GM18498 (cell line): Measurements from ENCODE around the gene LTBP4.

ENCODE experiments used
- ATAC-seq: cut with Tn5 transposase; IDR thresholded peaks from one replicate; pipeline ENCODE4 v1.9.1; 2021; ENCODE audit warnings: mild to moderate bottlenecking, moderate library complexity; ENCODE audit not compliant: unreplicated experiment

Gene LTBP4

DNA sequence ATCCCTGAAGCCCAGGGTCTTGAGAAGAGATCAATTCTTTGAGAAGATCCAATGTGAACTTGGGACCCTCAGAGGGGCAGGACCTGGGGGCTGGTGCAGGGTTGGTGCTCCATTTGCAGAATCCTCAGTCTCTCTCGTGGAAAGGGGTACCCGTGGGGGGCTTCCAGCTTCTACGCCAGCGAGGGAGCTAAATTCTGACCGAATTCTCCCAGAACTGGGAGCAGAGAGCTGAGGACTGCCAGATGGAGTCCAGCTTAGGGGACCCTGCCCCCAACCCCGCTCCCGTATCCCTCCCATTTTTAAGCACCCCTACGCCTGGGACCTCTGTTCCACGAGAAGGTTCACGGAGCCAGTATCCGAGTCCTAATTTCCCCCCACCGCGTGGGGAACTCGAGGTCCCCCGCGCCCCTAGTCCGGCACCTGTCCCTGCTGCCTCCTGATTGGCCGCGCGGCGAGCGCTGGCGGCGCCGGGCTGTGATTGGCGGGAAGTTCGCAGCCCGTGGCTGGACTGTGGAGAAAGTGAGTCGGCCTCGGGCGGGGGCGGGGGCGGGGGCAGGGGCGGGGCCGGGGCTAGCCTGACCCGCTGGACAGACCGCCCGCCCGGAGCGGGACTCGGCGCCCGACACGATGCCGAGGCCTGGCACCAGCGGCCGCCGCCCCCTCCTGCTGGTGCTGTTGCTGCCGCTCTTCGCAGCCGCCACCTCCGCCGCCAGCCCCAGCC is 4.4 kb upstream of the LTBP4 start:
- ATAC-seq: no peak

DNA sequence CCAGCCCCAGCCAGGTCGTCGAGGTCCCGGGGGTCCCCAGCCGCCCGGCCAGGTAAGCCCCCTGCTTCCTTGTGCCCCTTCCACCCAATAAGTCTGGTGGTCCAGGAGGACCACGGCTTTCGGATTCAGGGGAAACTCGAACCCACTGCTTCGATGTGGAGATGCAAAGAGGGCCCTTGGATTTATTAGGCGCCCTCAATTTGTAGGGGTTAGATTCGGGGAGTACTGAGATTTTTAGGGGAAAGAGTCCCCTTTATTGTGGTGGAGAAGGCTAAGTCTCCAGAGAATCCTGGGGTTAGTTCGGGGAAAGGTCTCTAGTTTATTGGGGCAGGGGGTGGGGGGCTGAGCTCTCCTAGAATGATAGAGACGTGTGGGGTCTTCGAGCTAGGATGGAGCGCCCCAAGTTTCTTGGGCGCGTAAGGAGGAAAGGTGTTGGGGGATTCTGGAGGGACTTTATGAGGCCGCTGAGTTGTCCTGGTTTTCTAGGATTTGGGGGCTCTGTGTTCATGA is 3.8 kb upstream of the LTBP4 start:
- no peak for ATAC-seq

DNA sequence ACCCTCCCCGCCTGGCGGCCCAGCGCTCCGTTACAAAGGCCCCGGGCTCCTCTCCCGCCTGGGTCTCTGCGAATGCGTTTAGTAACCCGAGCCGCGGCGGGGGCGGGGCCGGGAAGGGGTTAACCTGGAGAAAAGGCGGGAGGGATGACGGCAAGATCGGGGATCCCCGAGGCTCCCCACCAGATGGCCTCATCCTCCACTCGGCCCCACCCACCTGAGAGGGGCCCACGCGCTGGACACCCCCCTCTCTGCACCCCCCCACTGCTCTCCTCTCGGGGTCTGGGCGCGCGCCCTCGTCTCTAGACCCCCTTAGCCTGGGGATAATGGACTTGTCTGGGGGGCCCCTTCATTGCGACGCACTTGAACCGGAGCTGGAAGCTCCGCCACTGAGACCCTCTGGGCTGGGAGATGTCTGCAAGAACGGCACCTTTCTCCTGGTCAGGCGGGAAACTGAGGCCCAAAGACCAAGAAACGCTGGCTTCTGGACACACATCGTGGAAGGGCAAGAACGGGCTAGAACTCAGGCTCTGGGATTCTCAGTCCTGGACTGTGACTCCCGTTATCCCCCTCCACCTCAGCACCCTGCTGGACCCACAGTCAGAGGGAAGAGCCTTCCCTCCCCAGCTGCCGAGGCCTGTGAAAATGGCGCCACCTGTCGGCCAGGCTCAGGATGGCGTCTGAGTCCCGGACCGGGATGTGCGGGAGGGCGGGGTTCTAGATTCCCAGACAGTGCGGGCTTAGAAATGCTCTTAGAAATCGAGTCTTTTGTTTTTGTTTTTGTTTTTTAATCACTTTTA is 2.9 kb upstream of the LTBP4 start:
- no peak for ATAC-seq

DNA sequence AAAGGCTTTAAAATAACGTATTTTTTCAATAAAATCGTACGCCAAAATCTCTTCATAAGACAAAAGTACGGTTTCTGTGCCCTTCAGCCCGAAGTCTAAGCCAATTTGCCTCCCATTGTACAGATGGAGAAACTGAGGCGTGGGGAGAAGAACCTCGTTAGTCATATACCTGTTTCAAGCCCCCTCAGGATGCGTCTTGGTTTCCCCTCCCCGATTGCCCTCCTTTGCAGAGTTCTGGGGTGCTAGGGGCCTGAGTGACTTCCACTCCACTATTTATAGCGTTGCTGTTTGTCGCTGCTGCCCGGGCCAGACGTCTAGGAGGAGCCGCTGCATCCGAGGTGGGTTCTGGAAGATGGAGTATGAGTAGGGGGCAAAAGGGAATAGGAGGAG is 2.3 kb upstream of the LTBP4 start:
- no peak for ATAC-seq

- no peak for ATAC-seq
These were observed 1.8 kb upstream of the LTBP4 start for GRCh38 chr19:40599331-40599901.

- no peak for ATAC-seq
These were observed 1.1 kb upstream of the LTBP4 start for GRCh38 chr19:40599902-40600569.

- no peak for ATAC-seq
These were observed 517 bp upstream of the LTBP4 start for GRCh38 chr19:40600570-40601133.

DNA sequence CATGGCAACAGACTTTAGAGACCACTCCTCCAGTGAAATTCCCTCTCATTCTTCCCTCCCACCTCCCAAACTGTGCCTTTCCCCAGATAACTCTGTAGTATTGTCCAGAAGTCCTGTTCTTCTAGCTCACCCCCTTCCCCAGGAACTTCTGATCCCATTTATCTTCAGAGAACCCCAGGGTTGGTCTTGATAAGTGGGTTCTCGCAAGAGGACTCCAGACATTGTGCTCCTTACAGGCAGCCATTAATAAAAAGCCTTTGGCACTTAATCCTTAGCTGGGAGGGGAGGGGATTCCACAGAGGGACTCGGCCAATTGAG is 1.9 kb downstream of the LTBP4 start:
- no peak for ATAC-seq

- peak; percentile 70 for ATAC-seq
These were observed 2.4 kb downstream of the LTBP4 start for GRCh38 chr19:40603389-40604170.

DNA sequence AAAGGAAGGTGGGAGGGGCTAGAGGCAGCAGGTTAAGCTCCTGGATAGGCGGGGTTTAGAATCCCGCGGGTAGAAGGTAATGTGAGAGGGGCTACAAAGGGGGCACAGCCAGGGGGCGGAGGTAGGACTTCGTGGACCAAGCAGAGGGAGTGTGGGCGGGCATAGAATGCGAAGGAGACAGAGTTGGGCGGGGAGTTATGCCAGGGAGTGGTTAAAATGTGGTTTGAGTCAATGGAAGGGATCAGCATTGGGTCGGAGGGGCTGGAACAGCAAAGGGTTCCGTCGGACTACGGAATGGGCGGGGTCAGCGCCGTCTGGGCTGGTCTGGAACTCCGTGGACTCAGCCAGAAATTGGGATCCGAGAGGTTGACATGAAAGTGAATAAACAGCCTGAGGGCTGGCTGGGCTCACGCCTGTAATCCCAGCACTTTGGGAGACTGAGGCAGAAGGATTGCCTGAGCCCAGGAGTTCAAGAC is 3.0 kb downstream of the LTBP4 start:
- ATAC-seq: no peak

DNA sequence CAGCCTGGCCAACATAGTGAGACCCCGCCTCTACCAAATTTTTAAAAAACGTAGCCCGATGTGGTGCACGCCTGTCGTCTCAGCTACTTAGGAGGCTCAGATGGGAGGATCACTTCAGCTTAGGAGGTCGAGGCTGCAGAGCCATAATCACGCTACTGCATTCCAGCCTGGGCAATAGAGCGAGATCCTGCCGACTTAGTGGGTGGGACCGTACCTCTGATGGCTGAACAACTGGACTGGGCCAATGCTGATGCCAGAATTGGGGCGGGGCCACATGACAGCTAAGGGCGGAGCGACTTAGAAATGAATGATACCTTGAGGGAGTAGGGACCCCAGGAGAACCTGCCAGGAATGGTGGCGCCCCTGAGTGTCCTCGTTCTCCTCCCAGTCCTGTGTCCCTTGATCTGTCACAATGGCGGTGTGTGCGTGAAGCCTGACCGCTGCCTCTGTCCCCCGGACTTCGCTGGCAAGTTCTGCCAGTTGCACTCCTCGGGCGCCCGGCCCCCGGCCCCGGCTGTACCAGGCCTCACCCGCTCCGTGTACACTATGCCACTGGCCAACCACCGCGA is 3.6 kb downstream of the LTBP4 start:
- ATAC-seq: no peak

DNA sequence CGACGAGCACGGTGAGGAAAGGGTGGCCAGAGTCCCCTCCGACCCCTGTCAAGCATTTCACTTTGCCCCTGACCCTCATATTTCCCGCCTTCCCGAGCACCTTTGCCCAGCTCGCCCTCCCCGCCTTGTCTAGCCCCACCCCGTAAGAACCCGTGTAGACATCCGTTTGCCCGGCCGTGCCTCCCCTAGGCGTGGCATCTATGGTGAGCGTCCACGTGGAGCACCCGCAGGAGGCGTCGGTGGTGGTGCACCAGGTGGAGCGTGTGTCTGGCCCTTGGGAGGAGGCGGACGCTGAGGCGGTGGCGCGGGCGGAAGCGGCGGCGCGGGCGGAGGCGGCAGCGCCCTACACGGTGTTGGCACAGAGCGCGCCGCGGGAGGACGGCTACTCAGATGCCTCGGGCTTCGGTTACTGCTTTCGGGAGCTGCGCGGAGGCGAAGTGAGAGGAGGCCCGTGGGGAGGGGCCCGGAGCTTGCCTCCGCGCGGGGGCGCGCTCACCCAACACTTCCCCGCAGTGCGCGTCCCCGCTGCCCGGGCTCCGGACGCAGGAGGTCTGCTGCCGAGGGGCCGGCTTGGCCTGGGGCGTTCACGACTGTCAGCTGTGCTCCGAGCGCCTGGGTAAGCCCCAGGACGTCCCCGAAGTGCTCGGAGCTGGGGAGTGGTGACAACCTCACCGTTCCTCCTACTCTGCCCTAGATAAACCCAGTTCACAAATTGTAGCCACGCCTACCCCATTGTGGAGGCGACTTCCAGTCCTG is 4.2 kb downstream of the LTBP4 start:
- ATAC-seq: peak; percentile 39

DNA sequence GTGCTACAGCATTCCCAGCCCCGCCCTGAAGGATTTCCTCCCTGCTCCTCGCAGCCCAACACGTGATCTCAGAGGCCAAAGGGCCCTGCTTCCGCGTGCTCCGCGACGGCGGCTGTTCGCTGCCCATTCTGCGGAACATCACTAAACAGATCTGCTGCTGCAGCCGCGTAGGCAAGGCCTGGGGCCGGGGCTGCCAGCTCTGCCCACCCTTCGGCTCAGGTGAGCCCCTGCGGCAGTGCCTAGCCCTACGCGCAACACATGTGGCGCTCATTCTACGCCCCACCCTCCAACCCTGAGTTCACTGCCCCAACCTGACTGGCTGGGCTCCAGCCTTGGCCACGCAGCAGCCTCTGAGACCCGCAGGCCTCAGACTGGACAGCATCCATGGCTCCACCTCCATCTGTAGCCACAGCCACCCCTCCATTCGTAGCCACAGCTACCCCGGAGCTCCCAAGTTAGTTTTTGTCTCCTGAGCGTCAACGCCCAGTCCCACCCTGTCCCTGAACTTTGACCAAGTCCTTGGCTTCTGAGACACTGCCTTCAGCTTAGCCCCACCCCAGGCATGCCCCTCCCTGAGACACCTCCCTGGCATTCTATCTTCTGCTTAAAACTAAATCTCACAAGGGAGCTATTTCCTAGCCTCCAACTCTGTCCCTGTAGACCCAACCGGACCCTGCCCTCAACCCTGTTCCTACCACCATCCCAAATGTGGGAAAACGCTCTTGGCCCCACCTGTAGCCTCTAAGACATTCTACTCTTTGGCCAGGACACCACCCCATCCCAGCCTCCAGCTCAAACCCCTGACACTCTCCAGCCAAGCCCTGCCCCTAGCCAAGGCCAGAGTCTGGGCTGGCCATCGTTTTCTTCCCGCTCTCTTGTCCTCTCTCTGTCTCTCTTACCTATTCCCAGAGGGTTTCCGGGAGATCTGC is 6.4 kb downstream of the LTBP4 start:
- ATAC-seq: no peak

DNA sequence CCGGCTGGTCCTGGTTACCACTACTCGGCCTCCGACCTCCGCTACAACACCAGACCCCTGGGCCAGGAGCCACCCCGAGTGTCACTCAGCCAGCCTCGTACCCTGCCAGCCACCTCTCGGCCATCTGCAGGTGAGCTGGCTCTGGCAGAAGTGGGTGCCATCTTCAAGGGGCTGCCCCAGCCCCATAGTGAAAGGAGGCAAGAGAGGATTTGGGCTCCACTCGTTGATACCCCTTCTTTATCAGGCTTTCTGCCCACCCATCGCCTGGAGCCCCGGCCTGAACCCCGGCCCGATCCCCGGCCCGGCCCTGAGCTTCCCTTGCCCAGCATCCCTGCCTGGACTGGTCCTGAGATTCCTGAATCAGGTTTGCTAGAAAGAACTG is 7.1 kb downstream of the LTBP4 start:
- no peak for ATAC-seq

- ATAC-seq: no peak
These were observed 7.8 kb downstream of the LTBP4 start for GRCh38 chr19:40608957-40609356.

DNA sequence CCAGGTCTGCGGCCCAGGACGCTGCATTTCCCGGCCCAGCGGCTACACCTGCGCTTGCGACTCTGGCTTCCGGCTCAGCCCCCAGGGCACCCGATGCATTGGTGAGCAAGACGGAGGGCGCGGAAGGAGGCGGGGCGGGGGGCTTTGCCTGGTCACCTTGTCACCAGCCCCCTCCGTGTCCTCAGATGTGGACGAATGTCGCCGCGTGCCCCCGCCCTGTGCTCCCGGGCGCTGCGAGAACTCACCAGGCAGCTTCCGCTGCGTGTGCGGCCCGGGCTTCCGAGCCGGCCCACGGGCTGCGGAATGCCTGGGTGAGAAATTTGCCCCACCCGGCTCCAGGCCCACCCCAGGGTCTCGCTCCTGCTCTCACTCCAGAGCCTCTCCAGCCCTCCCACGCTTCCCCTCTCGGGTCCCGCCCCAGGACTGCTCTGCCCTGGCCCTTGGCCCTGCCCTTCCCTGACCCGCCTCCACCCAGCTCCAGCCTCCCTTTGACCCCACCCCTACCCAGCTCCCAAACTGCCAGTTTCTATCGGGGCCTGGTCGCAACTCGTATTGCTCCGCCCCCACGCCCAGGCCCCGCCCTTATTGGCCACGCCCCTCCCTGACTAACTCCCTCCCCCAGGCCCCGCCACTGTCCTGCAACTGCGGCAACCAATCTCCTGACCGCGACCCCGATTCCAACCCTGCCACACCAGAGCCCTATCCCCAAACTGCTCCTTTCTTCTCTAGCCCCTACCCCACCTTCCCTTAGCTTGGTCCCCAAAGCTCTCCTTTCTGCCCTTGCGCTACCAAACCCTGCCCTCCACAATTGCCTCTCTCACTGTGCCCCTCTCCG is 8.6 kb downstream of the LTBP4 start:
- ATAC-seq: peak; percentile 63

- no peak for ATAC-seq
These were observed 9.4 kb downstream of the LTBP4 start for GRCh38 chr19:40610396-40611064.
